Liver (tissue), 9 donors: Measurements from ENCODE around the gene IFNA10. TPM values are rescaled to one million over a fixed set of nuclear protein-coding genes. Genes with fewer than 3 reads are reported as not detected.

Source experiments
- DNase-seq: peaks from one replicate; pipeline ENCODE4 v3.0.0-alpha.2; 2017; ENCODE audit warnings: low spot score
- H3K27ac ChIP-seq, 2 donors: one replicate each; pipeline ENCODE4 v1.7.0; 2013; ENCODE audit warnings: inconsistent platforms in 2 of 2, low read length in 2 of 2, control low read depth in 1 of 2, low read depth in 1 of 2, mild to moderate bottlenecking in 1 of 2
- H3K27me3 ChIP-seq, 4 donors: one replicate each; pipeline versions ENCODE4 v1.6.1 to v1.7.0; 2013; ENCODE audit warnings: low read length in 3 of 4, inconsistent platforms in 1 of 4, mild to moderate bottlenecking in 1 of 4, moderate library complexity in 1 of 4; ENCODE audit not compliant: control insufficient read depth in 4 of 4, insufficient read depth in 4 of 4
- H3K36me3 ChIP-seq, 4 donors: one replicate each; pipeline versions ENCODE4 v1.6.1 to v1.7.0; 2013; ENCODE audit warnings: low read length in 3 of 4, mild to moderate bottlenecking in 3 of 4, low read depth in 1 of 4, moderate library complexity in 1 of 4; ENCODE audit not compliant: control insufficient read depth in 4 of 4, insufficient read depth in 3 of 4
- H3K4me1 ChIP-seq, 4 donors: one replicate each; pipeline versions ENCODE4 v1.6.1 to v1.7.0; 2013; ENCODE audit warnings: low read length in 3 of 4, mild to moderate bottlenecking in 3 of 4, moderate library complexity in 1 of 4; ENCODE audit not compliant: control insufficient read depth in 4 of 4, insufficient read depth in 4 of 4
- H3K4me3 ChIP-seq, 3 donors: one replicate each; pipeline versions ENCODE4 v1.6.1 to v1.7.0; 2013; ENCODE audit warnings: low read length in 3 of 3, control low read depth in 1 of 3, low read depth in 1 of 3, mild to moderate bottlenecking in 1 of 3
- H3K9ac ChIP-seq, 2 donors: one replicate each; pipeline ENCODE4 v1.7.0; 2013; ENCODE audit warnings: low read length in 2 of 2, mild to moderate bottlenecking in 2 of 2, moderate library complexity in 2 of 2, control low read depth in 1 of 2, low read depth in 1 of 2
- H3K9me3 ChIP-seq, 4 donors: one replicate each; pipeline versions ENCODE4 v1.6.1 to v1.7.0; 2013; ENCODE audit warnings: low read length in 3 of 4; ENCODE audit not compliant: control insufficient read depth in 4 of 4
- EGR1 ChIP-seq, 2 donors: IDR thresholded peaks; 2 replicates each; pipeline ENCODE4 v1.6.1; 2016 to 2018; ENCODE audit warnings: antibody characterized with exemption in 2 of 2, low read depth in 2 of 2
- FOXA1 ChIP-seq: IDR thresholded peaks from 2 replicates; pipeline ENCODE4 v1.6.1; 2016; ENCODE audit warnings: antibody characterized with exemption
- FOXA2 ChIP-seq: IDR thresholded peaks from 2 replicates; pipeline ENCODE4 v1.6.1; 2016; ENCODE audit warnings: antibody characterized with exemption
- GABPA ChIP-seq, 2 donors: IDR thresholded peaks in 1 of 2; conservative IDR thresholded peaks in 1 of 2; 2 replicates each; pipeline ENCODE4 v1.6.1; 2016; ENCODE audit warnings: antibody characterized with exemption in 2 of 2, mild to moderate bottlenecking in 1 of 2, moderate library complexity in 1 of 2
- HNF4G ChIP-seq: IDR thresholded peaks from 2 replicates; pipeline ENCODE4 v1.6.1; 2016; ENCODE audit warnings: antibody characterized with exemption
- JUND ChIP-seq, 2 donors: IDR thresholded peaks; 2 replicates each; pipeline ENCODE4 v1.6.1; 2016; ENCODE audit warnings: antibody characterized with exemption in 2 of 2
- NR2F2 ChIP-seq: IDR thresholded peaks from 2 replicates; pipeline ENCODE4 v1.6.1; 2016; ENCODE audit warnings: antibody characterized with exemption
- RAD21 ChIP-seq, 2 donors: IDR thresholded peaks; 2 replicates each; pipeline ENCODE4 v1.6.1; 2016; ENCODE audit warnings: antibody characterized with exemption in 2 of 2, mild to moderate bottlenecking in 2 of 2
- RXRA ChIP-seq, 2 donors: IDR thresholded peaks; 2 replicates each; pipeline ENCODE4 v1.6.1; 2017 to 2018; ENCODE audit warnings: antibody characterized with exemption in 2 of 2, mild to moderate bottlenecking in 1 of 2
- SP1 ChIP-seq: IDR thresholded peaks from 2 replicates; pipeline ENCODE4 v1.6.1; 2018; ENCODE audit warnings: antibody characterized with exemption, mild to moderate bottlenecking
- TAF1 ChIP-seq: conservative IDR thresholded peaks from 2 replicates; pipeline ENCODE4 v1.6.1; 2016; ENCODE audit warnings: antibody characterized with exemption, mild to moderate bottlenecking
- YY1 ChIP-seq: IDR thresholded peaks from 2 replicates; pipeline ENCODE4 v1.6.1; 2016; ENCODE audit warnings: antibody characterized with exemption, mild to moderate bottlenecking
- WGBS: extraction: QIAGEN DNeasy Blood & Tissue Kit; methylation state at CpG from one replicate; pipeline ENCODE4 v1.1.7; 2013; 5-methylcytosine and 5-hydroxymethylcytosine counted together
- polyA plus RNA-seq, 2 donors: library from polyadenylated mRNA; stranded (reverse) in 1 of 2; unstranded in 1 of 2; fragments of 200-250 nt in 1 of 2; fragments of >200 nt in 1 of 2; fragmentation: Nextera tagmentation in 1 of 2; extraction: Ambion mirVana in 1 of 2; gene quantifications; one replicate each; pipeline versions ENCODE4 v1.2.1 to v1.2.3, GENCODE V29; 2013 to 2015
- total RNA-seq, 2 donors: library from RNA; depleted of rRNA; stranded (reverse); fragments of >200 nt; gene quantifications; one replicate each; pipeline ENCODE4 v1.2.3, GENCODE V29; 2014
- TF ChIP-seq, protein P1 (sequence below): IDR thresholded peaks from 2 replicates; pipeline ENCODE4 v1.6.1; 2016; ENCODE audit warnings: antibody characterized with exemption
- TF ChIP-seq, protein P2 (sequence below): IDR thresholded peaks from 2 replicates; pipeline ENCODE4 v1.6.1; 2016; ENCODE audit warnings: antibody characterized with exemption, mild to moderate bottlenecking
- TF ChIP-seq, protein P3 (sequence below): fragments of 150-350 bp; IDR thresholded peaks from 2 replicates; pipeline ENCODE4 v1.5.1; 2017; ENCODE audit warnings: improper control_type of control experiment, low read depth, low read length; ENCODE audit not compliant: missing input control
- TF ChIP-seq, protein P4 (sequence below): IDR thresholded peaks from 2 replicates; pipeline ENCODE4 v1.6.1; 2016; ENCODE audit warnings: antibody characterized with exemption
- TF ChIP-seq, protein P5 (sequence below): IDR thresholded peaks from 2 replicates; pipeline ENCODE4 v1.6.1; 2016; ENCODE audit warnings: antibody characterized with exemption
- donor health status: healthy.
- donor health status: healthy.
- donor health status: healthy.
- donor health status: healthy.
- donor health status: healthy.

Gene IFNA10
- total and polyA plus RNA-seq, 4 donors = not detected

DNA sequence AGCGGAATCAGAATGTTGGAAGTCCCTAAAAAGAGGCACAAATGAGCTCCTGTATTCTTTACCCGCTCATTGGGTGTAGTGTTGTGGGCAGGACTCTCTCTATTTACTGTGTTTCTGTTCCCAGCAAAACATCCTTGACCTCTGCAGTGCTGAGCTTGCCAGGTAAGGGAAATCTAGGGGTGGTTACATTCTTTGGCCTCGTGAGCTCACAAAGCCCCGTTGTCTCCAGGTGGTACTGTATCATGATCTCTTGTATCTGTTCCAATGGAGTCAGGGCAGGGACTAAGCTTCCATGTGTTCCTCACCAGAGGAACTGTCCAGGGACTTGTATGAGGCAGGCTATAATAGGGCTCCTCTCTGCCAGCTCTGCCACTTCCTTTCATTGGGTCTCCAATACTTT is 44.7 kb upstream of the IFNA10 start:
- no peak for TF ChIP-seq FOXA1
- no peak for TF ChIP-seq HNF4G
- TF ChIP-seq RXRA (IDR thresholded peaks at IDR 0.05) = no peak
- TF ChIP-seq, protein P1, sequence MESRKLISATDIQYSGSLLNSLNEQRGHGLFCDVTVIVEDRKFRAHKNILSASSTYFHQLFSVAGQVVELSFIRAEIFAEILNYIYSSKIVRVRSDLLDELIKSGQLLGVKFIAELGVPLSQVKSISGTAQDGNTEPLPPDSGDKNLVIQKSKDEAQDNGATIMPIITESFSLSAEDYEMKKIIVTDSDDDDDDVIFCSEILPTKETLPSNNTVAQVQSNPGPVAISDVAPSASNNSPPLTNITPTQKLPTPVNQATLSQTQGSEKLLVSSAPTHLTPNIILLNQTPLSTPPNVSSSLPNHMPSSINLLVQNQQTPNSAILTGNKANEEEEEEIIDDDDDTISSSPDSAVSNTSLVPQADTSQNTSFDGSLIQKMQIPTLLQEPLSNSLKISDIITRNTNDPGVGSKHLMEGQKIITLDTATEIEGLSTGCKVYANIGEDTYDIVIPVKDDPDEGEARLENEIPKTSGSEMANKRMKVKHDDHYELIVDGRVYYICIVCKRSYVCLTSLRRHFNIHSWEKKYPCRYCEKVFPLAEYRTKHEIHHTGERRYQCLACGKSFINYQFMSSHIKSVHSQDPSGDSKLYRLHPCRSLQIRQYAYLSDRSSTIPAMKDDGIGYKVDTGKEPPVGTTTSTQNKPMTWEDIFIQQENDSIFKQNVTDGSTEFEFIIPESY = no peak
- TF ChIP-seq, protein P2, sequence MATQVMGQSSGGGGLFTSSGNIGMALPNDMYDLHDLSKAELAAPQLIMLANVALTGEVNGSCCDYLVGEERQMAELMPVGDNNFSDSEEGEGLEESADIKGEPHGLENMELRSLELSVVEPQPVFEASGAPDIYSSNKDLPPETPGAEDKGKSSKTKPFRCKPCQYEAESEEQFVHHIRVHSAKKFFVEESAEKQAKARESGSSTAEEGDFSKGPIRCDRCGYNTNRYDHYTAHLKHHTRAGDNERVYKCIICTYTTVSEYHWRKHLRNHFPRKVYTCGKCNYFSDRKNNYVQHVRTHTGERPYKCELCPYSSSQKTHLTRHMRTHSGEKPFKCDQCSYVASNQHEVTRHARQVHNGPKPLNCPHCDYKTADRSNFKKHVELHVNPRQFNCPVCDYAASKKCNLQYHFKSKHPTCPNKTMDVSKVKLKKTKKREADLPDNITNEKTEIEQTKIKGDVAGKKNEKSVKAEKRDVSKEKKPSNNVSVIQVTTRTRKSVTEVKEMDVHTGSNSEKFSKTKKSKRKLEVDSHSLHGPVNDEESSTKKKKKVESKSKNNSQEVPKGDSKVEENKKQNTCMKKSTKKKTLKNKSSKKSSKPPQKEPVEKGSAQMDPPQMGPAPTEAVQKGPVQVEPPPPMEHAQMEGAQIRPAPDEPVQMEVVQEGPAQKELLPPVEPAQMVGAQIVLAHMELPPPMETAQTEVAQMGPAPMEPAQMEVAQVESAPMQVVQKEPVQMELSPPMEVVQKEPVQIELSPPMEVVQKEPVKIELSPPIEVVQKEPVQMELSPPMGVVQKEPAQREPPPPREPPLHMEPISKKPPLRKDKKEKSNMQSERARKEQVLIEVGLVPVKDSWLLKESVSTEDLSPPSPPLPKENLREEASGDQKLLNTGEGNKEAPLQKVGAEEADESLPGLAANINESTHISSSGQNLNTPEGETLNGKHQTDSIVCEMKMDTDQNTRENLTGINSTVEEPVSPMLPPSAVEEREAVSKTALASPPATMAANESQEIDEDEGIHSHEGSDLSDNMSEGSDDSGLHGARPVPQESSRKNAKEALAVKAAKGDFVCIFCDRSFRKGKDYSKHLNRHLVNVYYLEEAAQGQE = no peak
- no peak for TF ChIP-seq YY1
- no peak for TF ChIP-seq TAF1
- TF ChIP-seq SP1 = no peak
- no peak for TF ChIP-seq EGR1 (IDR thresholded peaks at IDR 0.05; ENCODE audit: low read depth in 2 of 2)
- TF ChIP-seq, protein P3, sequence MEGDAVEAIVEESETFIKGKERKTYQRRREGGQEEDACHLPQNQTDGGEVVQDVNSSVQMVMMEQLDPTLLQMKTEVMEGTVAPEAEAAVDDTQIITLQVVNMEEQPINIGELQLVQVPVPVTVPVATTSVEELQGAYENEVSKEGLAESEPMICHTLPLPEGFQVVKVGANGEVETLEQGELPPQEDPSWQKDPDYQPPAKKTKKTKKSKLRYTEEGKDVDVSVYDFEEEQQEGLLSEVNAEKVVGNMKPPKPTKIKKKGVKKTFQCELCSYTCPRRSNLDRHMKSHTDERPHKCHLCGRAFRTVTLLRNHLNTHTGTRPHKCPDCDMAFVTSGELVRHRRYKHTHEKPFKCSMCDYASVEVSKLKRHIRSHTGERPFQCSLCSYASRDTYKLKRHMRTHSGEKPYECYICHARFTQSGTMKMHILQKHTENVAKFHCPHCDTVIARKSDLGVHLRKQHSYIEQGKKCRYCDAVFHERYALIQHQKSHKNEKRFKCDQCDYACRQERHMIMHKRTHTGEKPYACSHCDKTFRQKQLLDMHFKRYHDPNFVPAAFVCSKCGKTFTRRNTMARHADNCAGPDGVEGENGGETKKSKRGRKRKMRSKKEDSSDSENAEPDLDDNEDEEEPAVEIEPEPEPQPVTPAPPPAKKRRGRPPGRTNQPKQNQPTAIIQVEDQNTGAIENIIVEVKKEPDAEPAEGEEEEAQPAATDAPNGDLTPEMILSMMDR = no peak
- no peak for TF ChIP-seq NR2F2
- TF ChIP-seq, protein P4, sequence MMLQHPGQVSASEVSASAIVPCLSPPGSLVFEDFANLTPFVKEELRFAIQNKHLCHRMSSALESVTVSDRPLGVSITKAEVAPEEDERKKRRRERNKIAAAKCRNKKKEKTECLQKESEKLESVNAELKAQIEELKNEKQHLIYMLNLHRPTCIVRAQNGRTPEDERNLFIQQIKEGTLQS = no peak
- TF ChIP-seq GABPA (IDR thresholded peaks at IDR 0.05 in 1 of 2, conservative IDR thresholded peaks at IDR 0.05 in 1 of 2) = no peak

DNA sequence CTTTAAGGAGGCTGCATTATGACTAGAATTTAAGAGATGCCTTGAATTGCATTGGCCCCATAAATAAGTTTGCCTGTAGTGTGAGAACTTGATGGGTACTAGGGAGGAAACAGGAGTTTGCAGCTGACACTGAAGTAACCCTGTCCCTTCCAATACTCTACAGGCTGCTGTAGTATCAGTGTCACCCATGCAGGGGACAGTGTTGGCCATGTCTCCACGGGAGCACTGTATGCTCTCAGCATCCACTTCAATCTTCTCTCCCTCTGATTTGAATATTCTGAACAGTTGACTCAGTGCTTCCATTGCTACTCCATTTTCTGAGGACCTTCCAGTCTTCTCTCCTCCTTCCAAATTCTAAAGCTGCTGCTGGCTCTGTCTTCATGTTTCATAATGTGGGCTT is 44.2 kb upstream of the IFNA10 start:
- Histone ChIP-seq H3K4me1 (no peaks in the 10 kb centered on the region), H3K27me3 (peaks cover 0 to 18% (median 0%) of the 10 kb centered on the region in 4 donors), H3K4me3 (no peak overlapping the region), H3K9me3 (no peaks in the 10 kb centered on the region), H3K9ac (no peak overlapping the region), H3K36me3 (no peaks in the 10 kb centered on the region), H3K27ac (no peak overlapping the region)
- no peak for DNase-seq
- 25% methylated on average over 1 of the region's 1 CpG for WGBS
- TF ChIP-seq, protein P3 = no peak
- TF ChIP-seq EGR1 (IDR thresholded peaks at IDR 0.05; ENCODE audit: low read depth in 2 of 2) (no peak), FOXA1 (no peak), HNF4G (no peak), RXRA (IDR thresholded peaks at IDR 0.05) (no peak), SP1 (no peak), JUND (IDR thresholded peaks at IDR 0.05) (no peak), GABPA (IDR thresholded peaks at IDR 0.05 in 1 of 2, conservative IDR thresholded peaks at IDR 0.05 in 1 of 2) (no peak), NR2F2 (no peak), TAF1 (no peak), YY1 (no peak), RAD21 (IDR thresholded peaks at IDR 0.05) (no peak), FOXA2 (no peak)
- TF ChIP-seq, protein P2 = no peak
- TF ChIP-seq, protein P5, sequence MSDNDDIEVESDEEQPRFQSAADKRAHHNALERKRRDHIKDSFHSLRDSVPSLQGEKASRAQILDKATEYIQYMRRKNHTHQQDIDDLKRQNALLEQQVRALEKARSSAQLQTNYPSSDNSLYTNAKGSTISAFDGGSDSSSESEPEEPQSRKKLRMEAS = no peak

More for the DNA sequence above, 44.7 kb upstream of the IFNA10 start:
- Histone ChIP-seq H3K4me3 (no peak overlapping the region), H3K4me1 (no peaks in the 10 kb centered on the region), H3K9ac (no peak overlapping the region), H3K36me3 (no peaks in the 10 kb centered on the region), H3K27ac (no peak overlapping the region), H3K27me3 (peaks cover 0 to 18% (median 0%) of the 10 kb centered on the region in 4 donors), H3K9me3 (no peaks in the 10 kb centered on the region)
- WGBS = 44% methylated on average over 4 of the region's 4 CpGs
- no peak for DNase-seq
